Heart right ventricle (tissue), 16 donors: ENCODE results near the gene PTPRE. TPM values are rescaled to one million over a fixed set of nuclear protein-coding genes. Genes with fewer than 3 reads are reported as not detected.
A peak's percentile ranks its signal among the peaks of the same experiment; 100 is the strongest.

Source experiments
- ATAC-seq, 8 donors: fragments of 200-7000 bp; cut with Tn5 transposase; one replicate each; pipeline ENCODE4 v1.9.1; 2020; ENCODE audit warnings: mild to moderate bottlenecking in 8 of 8, moderate library complexity in 8 of 8, moderate number of reproducible peaks in 1 of 8
- DNase-seq, 2 donors: peaks; one replicate each; pipeline ENCODE4 v3.0.0-alpha.2; 2020
- H3K27ac ChIP-seq, 10 donors: fragments of 200-600 bp; sonication (generic) in 2 of 10; one replicate each; pipeline versions ENCODE4 v1.5.0 to v1.8.0; 2020 to 2022; ENCODE audit warnings: mild to moderate bottlenecking in 3 of 10
- H3K27me3 ChIP-seq, 7 donors: fragments of 200-600 bp; one replicate each; pipeline ENCODE4 v1.8.0; 2021 to 2022; ENCODE audit warnings: mild to moderate bottlenecking in 2 of 7
- H3K36me3 ChIP-seq, 9 donors: fragments of 200-600 bp; sonication (generic) in 1 of 9; one replicate each; pipeline versions ENCODE4 v1.5.0 to v1.8.0; 2020 to 2022; ENCODE audit warnings: mild to moderate bottlenecking in 2 of 9
- H3K4me1 ChIP-seq, 9 donors: fragments of 200-600 bp; sonication (generic) in 1 of 9; one replicate each; pipeline versions ENCODE4 v1.5.0 to v1.8.0; 2020 to 2022; ENCODE audit warnings: mild to moderate bottlenecking in 4 of 9
- H3K4me3 ChIP-seq, 10 donors: fragments of 200-600 bp; sonication (generic) in 2 of 10; one replicate each; pipeline versions ENCODE4 v1.5.0 to v1.8.0; 2020 to 2022; ENCODE audit warnings: mild to moderate bottlenecking in 7 of 10, moderate library complexity in 2 of 10
- H3K9me3 ChIP-seq, 11 donors: fragments of 200-600 bp in 10 of 11; sonication (generic) in 2 of 11; one replicate each; pipeline versions ENCODE4 v1.5.0 to v1.8.0; 2013 to 2022; ENCODE audit warnings: mild to moderate bottlenecking in 2 of 11, control low read depth in 1 of 11, moderate library complexity in 1 of 11
- WGBS, 2 donors: extraction: QIAGEN DNeasy Blood & Tissue Kit; methylation state at CpG; one replicate each; pipeline ENCODE4 v1.1.7; 2013; ENCODE audit warnings: inconsistent platforms in 1 of 2; 5-methylcytosine and 5-hydroxymethylcytosine counted together
- intact Hi-C, 10 donors: fragments of 100-400 bp; cut with DNase I; formaldehyde crosslinking; loops; one replicate each; pipeline versions ENCODE4 v1.11.1 to v1.14.2; 2022
- polyA plus RNA-seq, 2 donors: library from polyadenylated mRNA; stranded (reverse); fragments of 200-250 nt; gene quantifications; one replicate each; pipeline ENCODE4 v1.2.3, GENCODE V29; 2013
- total RNA-seq, 10 donors: library from RNA; stranded (reverse); fragmentation: NEBNext Ultra II Directional in 3 of 10; extraction: Animal tissue kit (Norgen Biotek cat#: 25700) in 3 of 10; gene quantifications; one replicate each; pipeline versions ENCODE4 v1.2.1 to v1.2.4, GENCODE V29; 2021 to 2023
- TF ChIP-seq, protein P1 (sequence below), 9 donors: fragments of 200-600 bp; sonication (generic) in 2 of 9; IDR thresholded peaks; one replicate each; pipeline versions ENCODE4 v1.5.0 to v1.8.0; 2021 to 2022; ENCODE audit warnings: antibody characterized with exemption in 9 of 9, mild to moderate bottlenecking in 5 of 9, moderate library complexity in 1 of 9
- donor health status: Arrhythmogenic right ventricular cardiomyopathy.
- donor health status: ischemic (EF 13 %, LVEDD 7.1; RV severe dilation, severe dysfunction).
- donor health status: healthy with polysubstance abuse.
- donor health status: DM: no; HTN: yes; CAD: no.
- donor health status: DM: no; HTN: no; CAD: no.
- donor health status: ischemic (EF 25% LVEDD 6.9; RV normal size, moderate dysfunction).
- donor health status: ischemic (EF 25% LVEDD 5.7; RV mildly dilated, moderate dysfunction).
- donor health status: healthy.
- donor health status: DM: yes; HTN: yes; CAD: no.
- donor health status: Ischemic cardiomyopathy.
- donor health status: ischemic (EF 35%, LVEDD 5.7; RV mildly dilated, moderate dysfunction).
- donor health status: nonischemic (EF 11% LVEDD 7.7; RV severe dilation, severe dysfunction).
- donor health status: DM: yes; HTN: yes; CAD: no.
- donor health status: PGD.
- donor health status: ischemic (EF 29% LVEDD 5.4; RV normal size, mild dysfunction).
- donor health status: nonischemic (EF 23%, LVEDD 6.1; RV moderate dilation, normal function).

PTPRE gene
- total and polyA plus RNA-seq, 12 donors = 6.1 to 42.8 (median 22.1) TPM

- ATAC-seq (no peak), DNase-seq (no peak)
- 68 to 79% methylated on average over 2 of the region's 2 CpGs for WGBS, 2 donors
- no peaks in the 10 kb centered on the region for H3K9me3 ChIP-seq
- H3K36me3 ChIP-seq = peaks cover 0 to 100% (median 49%) of the 10 kb centered on the region in 9 donors
- H3K27ac ChIP-seq = no peak overlapping the region
- TF ChIP-seq, protein P1, sequence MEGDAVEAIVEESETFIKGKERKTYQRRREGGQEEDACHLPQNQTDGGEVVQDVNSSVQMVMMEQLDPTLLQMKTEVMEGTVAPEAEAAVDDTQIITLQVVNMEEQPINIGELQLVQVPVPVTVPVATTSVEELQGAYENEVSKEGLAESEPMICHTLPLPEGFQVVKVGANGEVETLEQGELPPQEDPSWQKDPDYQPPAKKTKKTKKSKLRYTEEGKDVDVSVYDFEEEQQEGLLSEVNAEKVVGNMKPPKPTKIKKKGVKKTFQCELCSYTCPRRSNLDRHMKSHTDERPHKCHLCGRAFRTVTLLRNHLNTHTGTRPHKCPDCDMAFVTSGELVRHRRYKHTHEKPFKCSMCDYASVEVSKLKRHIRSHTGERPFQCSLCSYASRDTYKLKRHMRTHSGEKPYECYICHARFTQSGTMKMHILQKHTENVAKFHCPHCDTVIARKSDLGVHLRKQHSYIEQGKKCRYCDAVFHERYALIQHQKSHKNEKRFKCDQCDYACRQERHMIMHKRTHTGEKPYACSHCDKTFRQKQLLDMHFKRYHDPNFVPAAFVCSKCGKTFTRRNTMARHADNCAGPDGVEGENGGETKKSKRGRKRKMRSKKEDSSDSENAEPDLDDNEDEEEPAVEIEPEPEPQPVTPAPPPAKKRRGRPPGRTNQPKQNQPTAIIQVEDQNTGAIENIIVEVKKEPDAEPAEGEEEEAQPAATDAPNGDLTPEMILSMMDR (IDR thresholded peaks at IDR 0.05) = no peak
- no peaks in the 10 kb centered on the region for H3K27me3 ChIP-seq
- peaks cover 0 to 11% (median 3%) of the 10 kb centered on the region in 9 donors for H3K4me1 ChIP-seq
- no peak overlapping the region for H3K4me3 ChIP-seq
- intact Hi-C loops = loop anchor here in 1 of 10 donors (5.0 kb wide), 1 partner anchor 357 kb away; no protein-coding TSS in a partner anchor
These were observed 167.0 kb downstream of the PTPRE start for GRCh38 chr10:128073890-128074289.

DNA sequence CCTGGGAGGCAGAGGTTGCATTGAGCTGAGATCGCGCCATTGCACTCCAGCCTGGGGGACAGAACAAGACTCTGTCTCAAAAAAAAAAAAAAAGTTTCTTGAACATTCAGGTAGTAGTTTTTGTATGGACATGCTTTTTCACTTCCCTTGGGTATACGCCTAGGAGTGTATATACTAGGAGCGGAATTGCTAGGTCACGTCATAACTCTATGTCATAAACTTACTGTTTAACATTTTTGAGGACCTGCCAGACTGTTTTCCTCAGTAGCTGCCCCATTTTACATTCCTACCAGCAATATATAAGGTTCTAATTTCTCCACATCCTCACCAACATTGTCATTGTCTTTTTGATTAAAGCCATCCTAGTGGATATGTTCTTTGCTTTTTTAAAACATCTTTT lies 167.7 kb downstream of the PTPRE start:
- no peak overlapping the region for H3K4me3 ChIP-seq
- peaks cover 0 to 4% (median 0%) of the 10 kb centered on the region in 9 donors for H3K4me1 ChIP-seq
- WGBS, 2 donors = 87 to 96% methylated on average over 5 of the region's 5 CpGs
- intact Hi-C loops = loop anchor here in 1 of 10 donors (5.0 kb wide), 1 partner anchor 357 kb away; no protein-coding TSS in a partner anchor
- no peak for ATAC-seq
- no peak for DNase-seq
- H3K9me3 ChIP-seq = no peaks in the 10 kb centered on the region
- TF ChIP-seq, protein P1 (IDR thresholded peaks at IDR 0.05) = no peak
- peaks cover 0 to 100% (median 52%) of the 10 kb centered on the region in 9 donors for H3K36me3 ChIP-seq
- no peaks in the 10 kb centered on the region for H3K27me3 ChIP-seq
- no peak overlapping the region for H3K27ac ChIP-seq

DNA sequence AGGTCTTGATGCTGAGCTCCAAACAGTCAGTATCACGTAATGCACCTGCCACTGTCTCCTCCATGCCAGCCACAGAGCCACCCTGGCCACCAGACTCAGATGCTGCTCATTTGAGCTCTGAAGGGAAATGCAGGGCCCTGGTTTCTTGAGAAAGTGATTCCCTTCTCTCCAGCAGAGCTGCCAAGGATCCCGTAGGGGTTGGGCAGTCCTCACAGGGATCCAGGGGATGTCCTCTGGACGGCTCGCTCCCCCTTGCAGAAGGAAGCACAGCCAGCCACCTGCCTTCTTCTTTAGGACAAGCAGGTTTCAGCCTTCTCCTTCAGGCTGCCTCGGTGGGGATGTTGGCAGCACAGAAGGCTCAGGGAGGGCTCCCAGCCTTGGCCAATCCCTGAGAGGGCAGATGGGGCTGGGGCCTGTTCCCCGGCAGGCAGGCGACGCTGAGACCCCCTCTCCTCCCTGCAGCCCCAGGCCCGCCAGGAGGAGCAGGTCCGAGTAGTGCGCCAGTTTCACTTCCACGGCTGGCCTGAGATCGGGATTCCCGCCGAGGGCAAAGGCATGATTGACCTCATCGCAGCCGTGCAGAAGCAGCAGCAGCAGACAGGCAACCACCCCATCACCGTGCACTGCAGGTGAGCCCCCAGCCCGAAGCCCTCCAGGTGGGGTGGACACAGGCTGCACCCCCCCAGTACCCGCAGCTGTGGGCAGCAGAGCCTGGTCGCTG lies 170.4 kb downstream of the PTPRE start:
- DNase-seq (no peak), ATAC-seq (no peak)
- H3K4me3 ChIP-seq = no peak overlapping the region
- no peaks in the 10 kb centered on the region for H3K27me3 ChIP-seq
- TF ChIP-seq, protein P1 (IDR thresholded peaks at IDR 0.05) = no peak
- H3K27ac ChIP-seq = no peak overlapping the region
- 90 to 92% methylated on average over 21 of the region's 21 CpGs for WGBS, 2 donors
- peaks cover 0 to 100% (median 52%) of the 10 kb centered on the region in 9 donors for H3K36me3 ChIP-seq
- no peaks in the 10 kb centered on the region for H3K4me1 ChIP-seq
- intact Hi-C loops = loop anchor here in 3 of 10 donors (5.0 kb wide), 2 partner anchors 70 to 75 kb away; no protein-coding TSS in a partner anchor
- no peaks in the 10 kb centered on the region for H3K9me3 ChIP-seq

DNA sequence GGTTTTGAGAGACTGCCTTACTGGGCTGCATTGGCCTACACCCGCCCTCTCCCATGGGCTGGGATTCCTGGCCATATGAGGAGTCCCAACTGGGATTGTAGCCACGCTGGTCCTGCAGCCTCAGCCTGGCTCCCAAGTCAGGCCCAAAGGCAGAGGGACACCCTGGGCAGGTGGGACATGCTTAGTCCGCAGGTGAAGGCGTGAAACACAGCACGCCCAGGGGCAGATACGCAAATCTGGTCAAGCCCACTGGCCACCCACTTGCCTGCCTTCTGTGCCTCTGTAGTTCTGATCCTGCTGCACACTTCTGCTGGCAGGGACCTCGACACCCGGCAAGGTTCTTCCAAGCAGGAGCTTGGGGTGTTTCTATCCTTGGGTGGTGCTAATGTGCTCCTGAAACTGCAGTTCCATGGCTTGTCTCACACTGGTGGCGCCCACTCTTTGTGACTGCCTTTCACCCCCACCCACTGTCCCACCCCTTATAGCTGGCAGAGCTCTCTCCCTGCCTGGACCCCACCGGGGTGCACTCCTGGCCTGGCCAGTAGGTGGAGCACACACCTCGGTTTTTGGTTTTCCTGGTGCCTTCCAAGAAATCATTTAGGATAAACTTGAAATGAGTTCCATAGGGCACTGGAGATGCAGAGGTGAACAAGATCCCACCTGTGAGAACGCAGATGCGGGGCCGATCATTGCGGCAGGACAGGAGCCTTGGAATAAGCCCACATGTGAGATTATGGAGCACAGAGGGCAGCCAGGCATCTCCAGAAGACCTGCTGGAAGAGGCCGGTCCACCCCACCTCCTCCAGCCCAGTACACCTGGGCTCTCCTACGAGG lies 171.4 kb downstream of the PTPRE start:
- H3K27me3 ChIP-seq = no peaks in the 10 kb centered on the region
- H3K9me3 ChIP-seq = no peaks in the 10 kb centered on the region
- H3K4me3 ChIP-seq = no peak overlapping the region
- TF ChIP-seq, protein P1 (IDR thresholded peaks at IDR 0.05) = peak in 8 of 9 donors; percentile 35 to 68 (median 63)
- no peak for DNase-seq
- WGBS, 2 donors = 69 to 76% methylated on average over 17 of the region's 17 CpGs
- no peak overlapping the region for H3K27ac ChIP-seq
- peak in 6 of 8 donors; percentile 42 to 69 (median 62) for ATAC-seq
- no peaks in the 10 kb centered on the region for H3K4me1 ChIP-seq
- intact Hi-C loops = loop anchor here in 4 of 10 donors (2.0 to 5.0 kb wide), 3 partner anchors 69 to 74 kb away; no protein-coding TSS in a partner anchor
- H3K36me3 ChIP-seq = peaks cover 0 to 100% (median 47%) of the 10 kb centered on the region in 9 donors
